Activated CD4-positive, alpha-beta T cell treated with anti-CD3 and anti-CD28 coated beads for 1 hour (primary cell): ENCODE measurements around the gene CEP112.

Experiments used
- DNase-seq: peaks from one replicate; pipeline ENCODE4 v3.0.0-alpha.2; 2020

CEP112 gene

GRCh38 chr17:65617496-65617895, 574.4 kb downstream of the CEP112 start:
- no peak for DNase-seq

- DNase-seq = no peak
Measured at GRCh38 chr17:65609749-65610148, 582.2 kb downstream of the CEP112 start.

- DNase-seq = no peak
Measured at GRCh38 chr17:65609286-65609685, 582.6 kb downstream of the CEP112 start.

- no peak for DNase-seq
Measured at GRCh38 chr17:65604070-65604469, 587.9 kb downstream of the CEP112 start.

GRCh38 chr17:65601881-65602280, 590.1 kb downstream of the CEP112 start:
- no peak for DNase-seq

GRCh38 chr17:65601145-65601544, 590.8 kb downstream of the CEP112 start:
- DNase-seq = no peak

GRCh38 chr17:65600518-65600917, 591.4 kb downstream of the CEP112 start:
- no peak for DNase-seq

- no peak for DNase-seq
Measured at GRCh38 chr17:65599650-65600049, 592.3 kb downstream of the CEP112 start.

GRCh38 chr17:65598746-65599145, 593.2 kb downstream of the CEP112 start:
- DNase-seq = no peak

- DNase-seq = no peak
Measured at GRCh38 chr17:65595071-65595656, 596.8 kb downstream of the CEP112 start.

- no peak for DNase-seq
Measured at GRCh38 chr17:65593855-65594845, 597.8 kb downstream of the CEP112 start.

- DNase-seq = no peak
Measured at GRCh38 chr17:65593092-65593854, 598.7 kb downstream of the CEP112 start.

GRCh38 chr17:65592125-65592965, 599.6 kb downstream of the CEP112 start:
- DNase-seq = no peak

GRCh38 chr17:65589321-65589720, 602.6 kb downstream of the CEP112 start:
- no peak for DNase-seq

GRCh38 chr17:65588181-65588808, 603.6 kb downstream of the CEP112 start:
- no peak for DNase-seq

- DNase-seq = no peak
Measured at GRCh38 chr17:65587534-65588180, 604.3 kb downstream of the CEP112 start.

GRCh38 chr17:65586899-65587298, 605.0 kb downstream of the CEP112 start:
- DNase-seq = no peak
